Neural progenitor cell (in vitro differentiated cells): ENCODE results near the gene MMP11.

Experiments used
- CTCF ChIP-seq: fragments of 200-600 bp; sonication (generic); IDR thresholded peaks from 2 replicates; pipeline ENCODE4 v1.5.1; 2017; ENCODE audit warnings: antibody characterized with exemption, mild to moderate bottlenecking
- EZH2 ChIP-seq: fragments of 200-600 bp; sonication (generic); IDR thresholded peaks from 2 replicates; pipeline ENCODE4 v1.6.1; 2017; ENCODE audit warnings: antibody characterized with exemption, mild to moderate bottlenecking, moderate library complexity
- EZH2phosphoT487 ChIP-seq: fragments of 200-600 bp; sonication (generic); IDR thresholded peaks from 2 replicates; pipeline ENCODE4 v1.6.1; 2017; ENCODE audit warnings: antibody characterized with exemption

GRCh38 chr22:23763954-23764353 lies 8.7 kb upstream of the MMP11 start:
- TF ChIP-seq CTCF (no peak), EZH2 (no peak), EZH2phosphoT487 (no peak)
